CD14-positive monocyte (primary cell): ENCODE measurements around the gene VPS37C. TPM values are rescaled to one million over a fixed set of nuclear protein-coding genes. Genes with fewer than 3 reads are reported as not detected.

Experiments
- DNase-seq, 3 donors: peaks; one replicate each; pipeline ENCODE4 v3.0.0-alpha.2; 2011 to 2022
- H2AFZ ChIP-seq: 2 replicates; pipeline ENCODE4 v1.6.0; 2012; ENCODE audit warnings: mild to moderate bottlenecking, low read depth, low read length, inconsistent platforms; ENCODE audit not compliant: insufficient read depth, poor library complexity, severe bottlenecking
- H3K27ac ChIP-seq, 2 donors: 1 replicate in 1 of 2; 2 replicates in 1 of 2; pipeline ENCODE4 v1.5.1; 2012 to 2013; ENCODE audit warnings: low read length in 2 of 2, control low read depth in 1 of 2, inconsistent platforms in 1 of 2, low read depth in 1 of 2, mild to moderate bottlenecking in 1 of 2
- H3K27me3 ChIP-seq, 2 donors: one replicate each; pipeline versions ENCODE4 v1.6.0 to v1.6.1; 2011 to 2013; ENCODE audit warnings: low read length in 2 of 2; ENCODE audit not compliant: control insufficient read depth in 2 of 2, insufficient read depth in 2 of 2
- H3K36me3 ChIP-seq, 2 donors: replicated peaks in 1 of 2; 1 replicate in 1 of 2; 2 replicates in 1 of 2; pipeline versions ENCODE4 v1.5.1 to v1.6.1; 2012 to 2013; ENCODE audit warnings: low read length in 2 of 2, control low read depth in 1 of 2, inconsistent platforms in 1 of 2, mild to moderate bottlenecking in 1 of 2; ENCODE audit not compliant: insufficient read depth in 2 of 2, control insufficient read depth in 1 of 2
- H3K4me1 ChIP-seq, 2 donors: 1 replicate in 1 of 2; 2 replicates in 1 of 2; pipeline versions ENCODE4 v1.5.1 to v1.6.1; 2012 to 2013; ENCODE audit warnings: low read length in 2 of 2, control low read depth in 1 of 2, inconsistent platforms in 1 of 2, mild to moderate bottlenecking in 1 of 2, moderate library complexity in 1 of 2; ENCODE audit not compliant: insufficient read depth in 2 of 2, control insufficient read depth in 1 of 2
- H3K4me2 ChIP-seq: replicated peaks from 2 replicates; pipeline ENCODE3; 2012; ENCODE audit warnings: low read length, moderate library complexity, mild to moderate bottlenecking; ENCODE audit not compliant: poor library complexity, severe bottlenecking; ENCODE audit errors: extremely low read depth
- H3K4me3 ChIP-seq, 3 experiments: fragments of 200-600 bp in 1 of 3; sonication (generic) in 1 of 3; replicated peaks in 1 of 3; 1 replicate in 2 of 3; 2 replicates in 1 of 3; pipeline ENCODE4 v1.5.1; 2011 to 2013; ENCODE audit warnings: low read length in 3 of 3, mild to moderate bottlenecking in 3 of 3, control low read depth in 2 of 3, low read depth in 2 of 3, inconsistent platforms in 1 of 3, moderate library complexity in 1 of 3
- H3K79me2 ChIP-seq: 2 replicates; pipeline ENCODE4 v1.6.0; 2012; ENCODE audit warnings: mild to moderate bottlenecking, control low read depth, inconsistent platforms, low read length, moderate library complexity; ENCODE audit not compliant: insufficient read depth
- H3K9ac ChIP-seq: 2 replicates; pipeline ENCODE4 v1.6.0; 2017; ENCODE audit warnings: low read length, mild to moderate bottlenecking; ENCODE audit not compliant: insufficient read depth, poor library complexity, severe bottlenecking
- H3K9me3 ChIP-seq, 2 donors: replicated peaks in 1 of 2; 1 replicate in 1 of 2; 2 replicates in 1 of 2; pipeline versions ENCODE4 v1.5.1 to v1.6.1; 2012 to 2013; ENCODE audit warnings: low read length in 2 of 2, control low read depth in 1 of 2; ENCODE audit not compliant: control insufficient read depth in 1 of 2, insufficient read depth in 1 of 2
- H4K20me1 ChIP-seq: 2 replicates; pipeline ENCODE4 v1.6.0; 2012; ENCODE audit warnings: mild to moderate bottlenecking, low read length, control low read depth, moderate library complexity; ENCODE audit not compliant: insufficient read depth
- H3K27ac Mint-ChIP-seq, 7 donors: one replicate each; pipeline ENCODE4 v1.8.0; 2020; ENCODE audit warnings: mild to moderate bottlenecking in 7 of 7, mixed read lengths in 7 of 7, moderate library complexity in 6 of 7, inconsistent platforms in 2 of 7
- H3K27me3 Mint-ChIP-seq, 3 donors: one replicate each; pipeline ENCODE4 v1.8.0; 2021 to 2022; ENCODE audit warnings: low read depth in 3 of 3, mild to moderate bottlenecking in 3 of 3, mixed read lengths in 3 of 3, moderate library complexity in 3 of 3, inconsistent platforms in 1 of 3
- H3K36me3 Mint-ChIP-seq, 2 donors: one replicate each; pipeline ENCODE4 v1.8.0; 2020; ENCODE audit warnings: mixed read lengths in 2 of 2, inconsistent platforms in 1 of 2, mild to moderate bottlenecking in 1 of 2
- H3K4me1 Mint-ChIP-seq: one replicate; pipeline ENCODE4 v1.8.0; 2020; ENCODE audit warnings: mild to moderate bottlenecking, mixed read lengths
- H3K4me3 Mint-ChIP-seq, 2 donors: one replicate each; pipeline ENCODE4 v1.8.0; 2020; ENCODE audit warnings: mild to moderate bottlenecking in 2 of 2, mixed read lengths in 2 of 2, moderate library complexity in 1 of 2
- H3K9me3 Mint-ChIP-seq, 7 donors: one replicate each; pipeline ENCODE4 v1.8.0; 2020 to 2022; ENCODE audit warnings: mixed read lengths in 7 of 7, mild to moderate bottlenecking in 6 of 7, moderate library complexity in 6 of 7, inconsistent platforms in 2 of 7
- CTCF ChIP-seq: fragments of 200-600 bp; IDR thresholded peaks from one replicate; pipeline ENCODE4 v1.8.0; 2022; ENCODE audit warnings: antibody characterized with exemption, mild to moderate bottlenecking
- WGBS: methylation state at CpG from one replicate; pipeline ENCODE4 v1.1.5; 2013; ENCODE audit warnings: missing lambda C conversion rate; ENCODE audit not compliant: insufficient coverage; 5-methylcytosine and 5-hydroxymethylcytosine counted together
- intact Hi-C, 2 donors: fragments of 100-400 bp; cut with micrococcal nuclease; formaldehyde crosslinking; loops; one replicate each; pipeline versions ENCODE4 v1.15.0 to v1.15.1; 2023
- polyA plus RNA-seq, 3 donors: library from polyadenylated mRNA; depleted of rRNA in 1 of 3; unstranded in 2 of 3; stranded (reverse) in 1 of 3; fragments of 300-500 nt in 2 of 3; fragments of >200 nt in 1 of 3; fragmentation: Illumina TruSeq in 2 of 3; gene quantifications; 1 replicate in 2 of 3; 2 replicates in 1 of 3; pipeline ENCODE4 v1.2.3, GENCODE V29; 2012 to 2021

The VPS37C gene
- polyA plus RNA-seq, 3 donors = 1.9 to 25.1 (median 3.8) TPM

- Histone ChIP-seq H3K4me3 (no peak overlapping the region), H3K27ac (no peak overlapping the region), H2AFZ (no peak overlapping the region), H3K36me3 (no peaks in the 10 kb centered on the region), H3K9me3 (no peaks in the 10 kb centered on the region), H3K4me1 (peaks cover 0 to 6% of the 10 kb centered on the region in 2 donors), H3K4me2 (no peak overlapping the region), H3K27me3 (no peaks in the 10 kb centered on the region), H3K79me2 (no peaks in the 10 kb centered on the region), H4K20me1 (no peaks in the 10 kb centered on the region), H3K9ac (no peak overlapping the region)
- intact Hi-C loops = no loop called here
- Mint-ChIP-seq H3K9me3 (no peaks in the 10 kb centered on the region), H3K4me3 (no peak overlapping the region), H3K4me1 (no peaks in the 10 kb centered on the region), H3K27ac (no peak overlapping the region), H3K36me3 (no peaks in the 10 kb centered on the region), H3K27me3 (peaks cover 0 to 2% (median 2%) of the 10 kb centered on the region in 3 donors)
- TF ChIP-seq CTCF = no peak
- DNase-seq = no peak
- 85% methylated on average over 5 of the region's 7 CpGs for WGBS
Measured at GRCh38 chr11:61106296-61106695, 54.9 kb downstream of the VPS37C start.

GRCh38 chr11:61104963-61105362 lies 56.3 kb downstream of the VPS37C start:
- peaks cover 0 to 2% (median 0%) of the 10 kb centered on the region in 3 donors for H3K27me3 Mint-ChIP-seq
- Histone ChIP-seq H3K27me3 (no peaks in the 10 kb centered on the region), H2AFZ (no peak overlapping the region), H3K4me1 (peaks cover 0 to 6% of the 10 kb centered on the region in 2 donors), H3K79me2 (no peaks in the 10 kb centered on the region), H3K9me3 (no peaks in the 10 kb centered on the region), H3K27ac (no peak overlapping the region), H3K4me3 (no peak overlapping the region), H3K36me3 (no peaks in the 10 kb centered on the region), H3K4me2 (no peak overlapping the region), H3K9ac (no peak overlapping the region), H4K20me1 (no peaks in the 10 kb centered on the region)
- TF ChIP-seq CTCF = no peak
- no peaks in the 10 kb centered on the region for H3K4me1 Mint-ChIP-seq
- H3K27ac Mint-ChIP-seq = no peak overlapping the region
- no peaks in the 10 kb centered on the region for H3K36me3 Mint-ChIP-seq
- 97% methylated on average over 7 of the region's 7 CpGs for WGBS
- H3K4me3 Mint-ChIP-seq = no peak overlapping the region
- H3K9me3 Mint-ChIP-seq = no peaks in the 10 kb centered on the region
- intact Hi-C loops = no loop called here
- no peak for DNase-seq
